ENCODE data around the gene GPBP1L1. TPM values are rescaled to one million over a fixed set of nuclear protein-coding genes. Genes with fewer than 3 reads are reported as not detected.

GPBP1L1 gene
- polyA plus RNA-seq, 3 donors from 2014 or later: 76.5 to 120 (median 78.4) TPM

DNA sequence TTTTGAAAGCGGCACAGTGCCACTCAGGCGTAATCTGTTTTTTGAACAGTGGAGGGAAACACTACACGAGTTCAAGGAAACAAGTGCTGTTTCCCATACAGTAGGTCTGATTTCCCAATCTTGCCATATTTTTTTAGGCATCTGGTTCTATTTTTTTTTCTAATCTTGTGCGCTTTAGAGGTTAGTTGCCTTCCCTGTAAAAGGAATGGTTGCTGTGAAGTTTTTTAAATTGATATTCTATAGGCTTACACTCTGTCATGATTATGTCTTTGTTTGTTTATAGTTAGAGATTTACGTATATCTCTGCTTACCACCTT, 101.3 kb downstream of the GPBP1L1 start:
- Mint-ChIP-seq H3K36me3 (no peaks in the 10 kb centered on the region), H3K27ac (peak overlapping the region; percentile 95 to 99 (median 98)), H3K9me3 (no peaks in the 10 kb centered on the region), H3K27me3 (ENCODE audit: low read depth in 3 of 3) (peaks cover 7 to 16% (median 11%) of the 10 kb centered on the region in 3 donors), H3K4me1 (peaks cover 32 to 36% of the 10 kb centered on the region in 2 donors), H3K4me3 (peak overlapping the region; percentile 94 to 100 (median 98))
- DNase-seq: no peak

DNA sequence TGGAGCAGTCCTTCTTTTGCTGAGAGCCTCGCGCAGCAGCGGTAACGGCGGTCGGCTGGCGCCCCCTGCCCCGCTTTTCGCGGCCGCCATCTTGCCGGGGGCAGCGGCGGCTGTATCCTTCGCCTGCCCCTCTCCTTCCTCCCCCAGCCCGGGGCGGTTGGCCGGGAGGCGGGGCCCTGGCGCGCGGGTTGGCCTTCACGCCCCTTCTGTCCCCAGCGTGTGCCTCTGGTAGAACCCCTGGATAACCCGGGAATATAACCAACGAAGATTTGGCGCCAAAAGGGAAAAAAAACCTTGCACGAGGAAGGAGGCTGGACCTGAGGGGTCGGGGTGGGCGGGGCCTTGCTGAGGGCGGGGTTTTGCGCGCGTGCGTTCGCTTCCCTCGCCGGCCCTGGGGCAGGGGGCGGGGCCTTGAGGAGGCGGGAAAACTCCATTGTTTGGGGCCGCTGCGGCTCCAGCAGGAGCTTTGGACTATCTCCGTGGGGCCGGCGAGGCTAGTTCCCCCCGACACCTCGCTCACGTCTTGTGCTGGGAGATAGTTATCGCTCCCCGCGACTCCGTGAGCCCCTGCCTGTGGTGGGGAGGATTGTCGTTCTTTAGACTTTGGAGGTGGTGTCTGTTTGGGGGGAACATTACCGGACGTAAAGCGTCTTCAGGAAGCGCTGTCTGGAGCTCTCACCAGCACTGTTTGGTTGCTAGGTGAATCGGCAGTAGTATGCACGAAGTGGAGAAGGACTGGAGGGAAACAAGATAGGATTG, 101.8 kb downstream of the GPBP1L1 start:
- peak; percentile 84 to 88 (median 87) for DNase-seq
- Mint-ChIP-seq H3K4me3 (peak overlapping the region; percentile 94 to 100 (median 98)), H3K27me3 (ENCODE audit: low read depth in 3 of 3) (peaks cover 7 to 16% (median 11%) of the 10 kb centered on the region in 3 donors), H3K36me3 (no peaks in the 10 kb centered on the region), H3K4me1 (peaks cover 32 to 36% of the 10 kb centered on the region in 2 donors), H3K9me3 (no peaks in the 10 kb centered on the region), H3K27ac (peak overlapping the region; percentile 97 to 99 (median 98))

DNA sequence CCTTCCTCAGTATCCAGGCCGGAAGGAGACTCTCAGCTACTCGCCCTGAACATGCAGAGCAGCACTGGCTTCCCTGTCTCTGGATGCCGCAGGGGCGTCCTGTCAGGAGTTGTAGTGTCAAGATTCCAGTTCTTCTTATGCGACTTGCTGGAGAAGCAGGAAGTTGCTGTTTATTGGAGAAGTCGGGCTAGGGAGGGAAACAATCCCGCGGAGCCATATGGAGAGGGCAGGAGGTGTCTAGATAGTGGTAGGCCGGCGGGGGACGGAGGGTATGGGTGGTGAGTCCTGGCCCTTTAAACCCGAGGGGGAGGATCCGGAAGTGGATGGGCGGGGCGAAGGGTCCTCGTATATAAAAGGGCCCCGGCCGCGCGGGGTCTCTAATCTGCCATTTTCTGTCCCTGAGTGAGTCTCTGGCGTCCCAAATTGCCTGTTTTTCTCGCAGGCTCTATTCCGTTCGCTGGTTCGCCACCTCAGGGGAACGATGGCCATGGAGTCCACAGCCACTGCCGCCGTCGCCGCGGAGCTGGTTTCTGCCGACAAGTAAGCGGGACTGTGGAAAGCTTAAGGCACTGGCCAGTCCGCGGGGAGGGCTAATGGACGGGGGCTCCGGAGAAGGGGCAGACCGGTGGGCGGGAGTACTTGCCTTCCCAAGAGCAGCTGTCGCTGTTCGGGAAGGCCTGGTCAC, 102.5 kb downstream of the GPBP1L1 start, which contains the start of gene NASP:
TSS of gene NASP (plus strand) at position 376 of the 685 bp plus-strand sequence. CDS start at position 482, 106 bp downstream.
- H3K9me3 Mint-ChIP-seq: no peaks in the 10 kb centered on the region
- H3K27me3 Mint-ChIP-seq (ENCODE audit: low read depth in 3 of 3): peaks cover 7 to 16% (median 11%) of the 10 kb centered on the region in 3 donors
- H3K36me3 Mint-ChIP-seq: no peaks in the 10 kb centered on the region
- H3K27ac Mint-ChIP-seq: peak within 1 kb of the TSS; percentile 97 to 99 (median 98)
- peaks cover 32 to 36% of the 10 kb centered on the region in 2 donors for H3K4me1 Mint-ChIP-seq
- DNase-seq: peak; percentile 92
- peak within 1 kb of the TSS; percentile 94 to 100 (median 98) for H3K4me3 Mint-ChIP-seq

DNA sequence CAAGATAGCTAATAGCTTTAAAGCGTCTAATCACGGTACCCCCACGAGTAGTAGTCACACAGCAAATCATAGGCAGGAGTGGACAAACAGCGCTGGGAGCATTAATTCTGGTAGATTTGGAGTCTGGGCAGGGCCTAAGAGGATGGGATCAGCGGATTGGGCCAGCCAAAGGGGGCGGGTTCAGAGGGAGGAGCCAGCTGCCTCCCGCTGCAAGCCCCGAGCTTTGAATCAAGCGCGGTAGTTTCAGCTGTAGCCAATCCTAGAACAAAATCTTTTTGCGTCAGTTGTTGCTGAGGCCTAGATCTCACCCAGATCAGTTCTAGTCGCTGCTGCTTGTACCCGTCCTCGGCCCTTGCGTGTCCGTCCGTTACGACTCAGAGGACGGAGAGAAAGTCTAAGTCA, 103.1 kb downstream of the GPBP1L1 start:
- H3K27ac Mint-ChIP-seq: peak overlapping the region; percentile 94 to 99 (median 98)
- peaks cover 7 to 16% (median 11%) of the 10 kb centered on the region in 3 donors for H3K27me3 Mint-ChIP-seq (ENCODE audit: low read depth in 3 of 3)
- peak; percentile 92 to 95 (median 95) for DNase-seq
- no peaks in the 10 kb centered on the region for H3K36me3 Mint-ChIP-seq
- H3K4me1 Mint-ChIP-seq: peaks cover 32 to 36% of the 10 kb centered on the region in 2 donors
- peak overlapping the region; percentile 94 to 100 (median 98) for H3K4me3 Mint-ChIP-seq
- no peaks in the 10 kb centered on the region for H3K9me3 Mint-ChIP-seq

Other genes starting within 250 kb of the GPBP1L1 start
- gene TESK2, start 195.4 kb downstream of the GPBP1L1 start, polyA plus RNA-seq: 1 to 10 TPM in 2 of 3 donors, not detected in 1; 1.8 to 3.3 TPM
- gene CCDC163, start 186.5 kb downstream of the GPBP1L1 start, polyA plus RNA-seq: 1 to 10 TPM; 3.6 to 5.3 (median 4.1) TPM
- gene MMACHC, start 186.2 kb downstream of the GPBP1L1 start, polyA plus RNA-seq: 1 to 10 TPM in 1 of 3 donors, under 1 TPM in 1, not detected in 1; 0.41 to 2.0 TPM
- 100 to 1,000 TPM in 2 of 3 donors, 10 to 100 TPM in 1; 84.0 to 112 (median 112) TPM for gene PRDX1, start 164.6 kb downstream of the GPBP1L1 start, polyA plus RNA-seq
- 100 to 1,000 TPM in 1 of 3 donors, 10 to 100 TPM in 2; 89.1 to 133 (median 94.6) TPM for gene AKR1A1, start 135.7 kb downstream of the GPBP1L1 start, polyA plus RNA-seq
- gene NASP, start 102.5 kb downstream of the GPBP1L1 start, polyA plus RNA-seq: 10 to 100 TPM; 33.7 to 78.0 (median 67.9) TPM
- under 1 TPM in 1 of 3 donors, not detected in 2; 0.47 TPM for gene CCDC17, start 62.5 kb downstream of the GPBP1L1 start, polyA plus RNA-seq
- 10 to 100 TPM; 15.2 to 33.7 (median 26.7) TPM for gene TMEM69, start 1.6 kb upstream of the GPBP1L1 start, polyA plus RNA-seq
- gene IPP, start 64.1 kb upstream of the GPBP1L1 start, polyA plus RNA-seq: 10 to 100 TPM; 13.4 to 20.4 (median 17.6) TPM
- 1 to 10 TPM; 1.4 to 7.9 (median 7.4) TPM for gene MAST2, start 117.1 kb upstream of the GPBP1L1 start, polyA plus RNA-seq

Data from immature natural killer cell (primary cell).